Occipital lobe (tissue), 2 donors: ENCODE measurements around the gene SYTL4. TPM values are rescaled to one million over a fixed set of nuclear protein-coding genes. Genes with fewer than 3 reads are reported as not detected.

Source experiments
- DNase-seq: peaks from one replicate; lab custom pipeline; 2025; lab: John Stamatoyannopoulos, UW
- total RNA-seq: library from RNA; depleted of rRNA; stranded (reverse); fragments of >200 nt; gene quantifications from one replicate; pipeline ENCODE4 v1.2.3, GENCODE V29; 2014

Gene SYTL4
- total RNA-seq, 1 donor from 2014 or later: 2.3 TPM

DNA sequence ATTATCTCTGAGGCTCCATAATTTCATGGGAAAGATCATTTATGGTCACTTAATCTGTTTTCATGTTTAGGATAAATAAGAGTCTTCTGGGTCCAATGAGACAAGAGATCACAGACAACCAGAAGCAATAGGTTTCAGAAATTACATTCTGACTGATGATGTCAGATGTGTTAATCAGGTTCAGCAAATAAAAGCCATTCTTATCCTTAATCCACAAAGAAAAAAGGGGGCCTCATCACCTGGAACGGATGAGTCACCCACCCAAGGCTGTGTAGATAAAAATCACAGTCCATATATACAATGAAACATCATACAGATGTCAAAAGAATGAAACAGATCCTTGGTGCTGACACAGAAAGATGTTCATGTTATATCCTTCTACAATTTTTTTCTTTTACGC lies 36.6 kb downstream of the SYTL4 start:
- no peak for DNase-seq

DNA sequence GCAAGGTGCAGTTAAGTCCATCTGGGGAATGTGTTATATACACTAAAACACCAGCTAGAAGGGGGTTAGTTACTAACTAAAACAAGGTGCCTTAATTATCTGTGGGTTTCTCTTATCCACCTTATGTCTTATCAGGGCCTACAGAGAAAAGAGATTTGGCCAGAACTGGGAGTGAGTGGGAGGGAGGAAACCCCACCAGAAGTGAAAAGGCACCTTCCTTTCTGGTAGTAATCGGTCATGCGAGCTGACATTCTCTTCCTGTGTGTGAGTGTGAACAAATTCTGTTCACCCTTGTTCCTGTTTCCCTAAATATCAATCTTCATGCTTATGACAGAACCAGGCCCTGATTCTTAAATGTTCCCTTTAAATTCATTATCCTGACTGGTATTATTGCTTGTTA lies 44.4 kb downstream of the SYTL4 start:
- no peak for DNase-seq

- no peak for DNase-seq
Measured at GRCh38 chrX:100687128-100687527, 44.8 kb downstream of the SYTL4 start.

GRCh38 chrX:100685997-100686305 lies 46.0 kb downstream of the SYTL4 start:
- DNase-seq: no peak

- peak; percentile 26 for DNase-seq
Measured at GRCh38 chrX:100685284-100685996, 46.5 kb downstream of the SYTL4 start.

- no peak for DNase-seq
Measured at GRCh38 chrX:100682939-100683338, 49.0 kb downstream of the SYTL4 start.

DNA sequence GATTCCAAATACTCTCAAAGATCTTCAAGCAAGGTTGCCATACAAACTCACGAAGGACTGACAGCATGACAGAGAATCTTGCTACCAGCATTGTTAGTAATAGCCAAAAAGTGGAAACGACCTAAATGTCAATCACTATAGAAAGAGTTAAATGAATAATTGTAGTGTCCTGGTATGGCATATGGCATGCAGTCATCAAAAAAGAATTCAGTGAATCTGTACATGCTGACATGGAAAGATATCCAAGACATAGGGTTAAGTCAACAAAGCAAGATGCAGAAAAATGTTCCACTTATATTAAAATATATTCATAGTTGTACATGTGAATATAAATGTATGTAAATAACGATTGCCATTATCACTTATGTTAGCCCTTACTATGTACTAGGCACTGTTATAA lies 50.3 kb downstream of the SYTL4 start:
- no peak for DNase-seq

DNA sequence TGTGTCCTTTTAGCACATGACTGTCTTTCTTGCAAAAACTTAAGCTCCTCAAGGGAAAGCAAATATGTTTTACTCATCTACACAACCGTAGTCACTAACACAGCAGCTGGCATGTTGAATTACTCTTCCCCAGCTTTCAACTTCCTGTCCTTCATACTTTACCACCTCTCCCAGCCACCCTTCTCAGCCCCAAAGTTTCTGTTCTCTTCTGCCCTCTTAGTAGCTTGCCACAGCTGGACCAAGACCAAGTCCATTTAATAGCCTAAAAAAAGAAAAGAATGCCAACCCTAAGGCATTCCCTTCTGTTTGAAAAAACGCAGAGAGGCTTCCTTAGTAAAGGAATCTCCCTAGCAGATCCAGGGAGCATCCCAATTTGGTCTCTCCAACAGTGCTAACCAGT lies 51.2 kb downstream of the SYTL4 start:
- no peak for DNase-seq

GRCh38 chrX:100677611-100678181 lies 54.2 kb downstream of the SYTL4 start:
- DNase-seq: no peak

DNA sequence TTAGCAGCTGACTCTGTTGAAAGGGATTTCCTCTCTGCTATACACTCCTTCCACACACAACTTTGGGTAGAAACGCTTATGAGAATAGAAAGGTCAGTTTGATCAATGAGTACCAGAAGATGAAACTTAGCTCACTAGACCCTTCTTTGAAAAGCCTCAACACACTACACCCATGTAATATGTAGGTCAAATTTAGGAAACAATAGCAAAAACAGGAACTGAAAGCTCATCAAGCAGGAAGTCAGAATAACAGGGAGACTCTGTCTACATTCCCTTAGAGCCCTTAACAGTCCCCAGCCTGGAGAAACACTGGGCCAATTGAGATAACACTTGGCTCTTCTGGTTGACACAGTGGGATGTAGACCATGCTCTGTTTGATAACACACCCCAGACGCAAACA lies 57.2 kb downstream of the SYTL4 start:
- no peak for DNase-seq

DNA sequence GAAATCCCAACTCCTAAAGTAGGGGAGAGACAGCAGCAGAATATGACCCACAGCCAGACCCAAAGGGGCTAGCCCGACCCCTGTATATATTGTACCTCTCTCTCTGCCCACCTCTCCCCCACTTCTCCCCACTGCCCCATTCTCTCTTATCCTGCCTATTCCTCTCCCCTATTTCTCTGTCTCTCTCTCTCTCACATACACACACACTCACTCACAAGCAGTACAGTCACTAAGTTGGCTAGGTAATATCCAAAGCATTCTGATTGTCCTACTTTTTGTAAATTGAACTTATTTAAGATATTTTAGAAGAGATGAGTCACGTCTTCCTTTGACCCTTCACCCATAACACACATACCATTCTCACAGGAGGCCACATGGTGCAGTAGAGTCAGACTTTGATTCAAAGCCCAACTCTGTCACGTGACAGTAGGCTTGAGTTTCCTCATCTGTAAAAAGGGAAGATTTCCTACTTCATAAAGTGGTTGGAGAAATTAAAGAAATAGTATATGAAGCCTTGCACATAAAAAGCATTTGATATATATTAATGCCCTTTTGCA lies 58.4 kb downstream of the SYTL4 start:
- no peak for DNase-seq

- DNase-seq: no peak
Measured at GRCh38 chrX:100672966-100673365, 59.0 kb downstream of the SYTL4 start.

GRCh38 chrX:100663642-100664041 lies 68.3 kb downstream of the SYTL4 start:
- DNase-seq: no peak

DNA sequence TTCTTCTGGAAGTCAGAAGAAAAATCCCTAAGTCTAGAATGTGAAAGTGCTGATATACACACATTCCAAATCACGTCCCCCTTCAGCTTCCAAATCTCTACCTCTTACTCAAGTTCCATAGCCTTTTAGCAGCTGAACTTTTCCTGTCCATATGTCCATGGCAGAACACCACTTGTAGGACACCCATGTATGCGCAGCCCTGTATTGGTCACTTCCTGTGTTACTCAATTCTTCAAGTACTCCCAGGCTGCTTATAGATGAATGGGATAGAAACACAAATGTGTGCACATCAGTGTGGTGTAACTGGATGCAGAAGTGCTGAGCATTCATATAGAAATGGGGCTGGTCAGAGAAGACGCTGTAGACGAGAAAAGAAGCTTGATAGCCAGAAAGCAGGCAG lies 69.1 kb downstream of the SYTL4 start:
- no peak for DNase-seq

DNA sequence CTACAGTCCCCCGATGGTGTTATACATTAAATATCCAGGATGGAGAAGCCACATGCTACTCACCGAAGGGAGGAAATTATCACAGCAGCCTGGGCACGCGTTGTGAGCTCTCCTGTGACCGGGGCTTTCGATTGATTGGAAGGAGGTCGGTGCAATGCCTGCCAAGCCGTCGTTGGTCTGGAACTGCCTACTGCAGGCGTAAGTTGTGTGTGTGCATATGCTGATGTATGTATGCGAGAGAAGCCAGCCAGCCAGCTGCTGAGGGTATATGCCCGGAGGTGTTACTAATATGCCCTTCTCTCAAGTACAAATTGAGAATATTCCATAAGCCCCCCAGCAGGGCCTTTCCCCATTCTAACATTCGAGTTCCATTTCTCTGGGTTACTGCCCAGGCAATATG lies 69.8 kb downstream of the SYTL4 start:
- no peak for DNase-seq

DNA sequence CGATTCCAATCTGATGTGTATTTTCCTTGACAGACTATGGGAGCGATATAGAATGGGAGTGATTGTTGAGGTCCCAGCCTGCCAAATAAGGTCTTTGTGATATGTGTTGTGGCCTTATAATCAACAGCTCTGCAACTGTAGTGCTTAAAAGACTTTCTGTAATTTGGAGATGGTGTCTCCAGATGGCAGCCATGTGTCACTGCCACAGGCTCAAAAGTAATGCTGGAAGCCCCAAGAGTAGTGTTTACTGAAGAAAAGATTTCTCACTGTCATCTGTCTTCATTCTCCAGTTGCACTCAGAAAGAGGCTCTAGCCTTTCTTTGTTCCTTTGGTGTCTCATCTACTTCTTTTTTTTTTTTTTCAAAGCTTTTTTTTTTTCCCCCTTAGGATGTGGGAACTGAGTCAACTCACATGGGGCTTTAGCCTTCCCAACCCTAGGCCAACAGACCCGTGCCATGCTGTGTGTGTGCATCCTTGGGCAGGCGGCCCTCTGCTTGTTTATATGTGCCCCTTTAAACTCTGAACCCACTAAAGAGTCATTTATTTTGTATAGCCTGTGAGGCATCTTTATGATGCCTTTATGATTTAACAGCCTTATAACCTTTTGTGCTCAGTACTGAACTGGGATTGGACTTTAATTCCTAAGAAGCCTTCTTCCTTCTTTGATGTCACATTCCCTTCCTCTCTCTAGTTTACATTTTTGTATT lies 72.3 kb downstream of the SYTL4 start:
- DNase-seq: no peak

- no peak for DNase-seq
Measured at GRCh38 chrX:100658941-100659381, 73.0 kb downstream of the SYTL4 start.

DNA sequence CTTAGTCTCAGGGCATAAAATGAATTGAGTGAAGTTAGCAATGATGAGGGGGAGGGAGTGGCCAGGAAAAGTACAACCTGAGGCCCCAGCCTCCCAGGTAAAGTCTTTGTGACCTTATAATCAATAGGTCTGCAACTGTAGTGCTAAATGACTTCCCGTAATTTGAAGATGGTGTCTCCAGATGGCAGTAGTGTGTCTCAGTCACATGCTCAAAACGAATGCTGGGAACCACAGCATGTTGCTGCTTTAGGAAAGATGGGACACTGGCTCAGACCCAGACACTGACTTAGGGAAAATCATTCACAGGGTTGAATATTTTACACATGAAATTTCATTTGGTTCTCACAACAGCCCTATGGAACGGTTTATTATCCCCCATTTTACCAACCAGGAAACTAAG lies 77.7 kb downstream of the SYTL4 start:
- DNase-seq: no peak

DNA sequence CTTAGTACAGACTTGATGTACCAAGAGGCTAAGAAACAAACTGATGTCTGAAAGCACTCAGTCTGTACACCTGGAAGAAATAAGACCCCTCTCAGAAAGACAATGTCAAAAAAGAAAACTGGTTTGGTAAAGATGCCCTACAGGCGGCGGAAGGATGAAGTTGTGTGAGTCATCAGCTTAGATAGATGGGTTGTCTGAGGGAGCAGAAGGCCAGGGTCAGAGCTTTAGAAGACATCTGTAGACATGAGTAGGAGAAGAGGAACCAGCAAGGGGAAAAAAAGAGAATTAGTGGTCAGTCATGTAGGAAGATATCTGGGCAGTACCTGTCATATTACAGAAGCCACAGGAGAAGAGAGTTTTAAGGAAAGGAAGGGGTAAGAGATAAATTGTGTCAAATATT lies 79.7 kb downstream of the SYTL4 start:
- no peak for DNase-seq

DNA sequence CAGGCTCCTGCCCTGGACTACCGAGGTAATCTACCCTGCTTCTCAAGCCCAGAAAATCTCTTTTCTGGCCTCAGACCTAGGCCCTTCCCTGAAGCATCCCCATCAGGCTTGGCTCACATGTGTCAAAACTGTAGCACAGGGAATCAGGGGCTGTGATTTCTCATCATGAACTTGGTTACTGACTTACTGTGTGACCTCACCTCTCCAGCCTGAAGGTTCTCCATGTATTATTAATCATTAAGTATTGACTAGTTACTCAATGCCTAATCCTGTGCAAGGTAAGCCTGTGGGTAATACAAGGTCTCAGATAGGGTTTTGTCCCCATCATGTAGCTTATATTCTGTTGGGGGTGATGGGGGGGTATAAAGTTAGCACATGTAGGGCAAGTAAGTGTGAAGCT lies 81.1 kb downstream of the SYTL4 start:
- no peak for DNase-seq

- no peak for DNase-seq
Measured at GRCh38 chrX:100649550-100650356, 82.2 kb downstream of the SYTL4 start.
